ENCODE results near the gene CCDC57.

CCDC57 gene

GRCh38 chr17:82234211-82235055, 21.8 kb upstream of the CCDC57 start:
- no peak overlapping the region for H3K4me3 ChIP-seq (ENCODE audit: control insufficient read depth, low read depth, low read length)
- TF ChIP-seq, protein P1, sequence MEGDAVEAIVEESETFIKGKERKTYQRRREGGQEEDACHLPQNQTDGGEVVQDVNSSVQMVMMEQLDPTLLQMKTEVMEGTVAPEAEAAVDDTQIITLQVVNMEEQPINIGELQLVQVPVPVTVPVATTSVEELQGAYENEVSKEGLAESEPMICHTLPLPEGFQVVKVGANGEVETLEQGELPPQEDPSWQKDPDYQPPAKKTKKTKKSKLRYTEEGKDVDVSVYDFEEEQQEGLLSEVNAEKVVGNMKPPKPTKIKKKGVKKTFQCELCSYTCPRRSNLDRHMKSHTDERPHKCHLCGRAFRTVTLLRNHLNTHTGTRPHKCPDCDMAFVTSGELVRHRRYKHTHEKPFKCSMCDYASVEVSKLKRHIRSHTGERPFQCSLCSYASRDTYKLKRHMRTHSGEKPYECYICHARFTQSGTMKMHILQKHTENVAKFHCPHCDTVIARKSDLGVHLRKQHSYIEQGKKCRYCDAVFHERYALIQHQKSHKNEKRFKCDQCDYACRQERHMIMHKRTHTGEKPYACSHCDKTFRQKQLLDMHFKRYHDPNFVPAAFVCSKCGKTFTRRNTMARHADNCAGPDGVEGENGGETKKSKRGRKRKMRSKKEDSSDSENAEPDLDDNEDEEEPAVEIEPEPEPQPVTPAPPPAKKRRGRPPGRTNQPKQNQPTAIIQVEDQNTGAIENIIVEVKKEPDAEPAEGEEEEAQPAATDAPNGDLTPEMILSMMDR (conservative IDR thresholded peaks at IDR 0.05; ENCODE audit: control insufficient read depth, insufficient read depth, low read depth, low read length): no peak
- DNase-seq (ENCODE audit: low read depth): no peak

- DNase-seq (ENCODE audit: low read depth): no peak
- TF ChIP-seq, protein P1 (conservative IDR thresholded peaks at IDR 0.05; ENCODE audit: control insufficient read depth, insufficient read depth, low read depth, low read length): no peak
- no peak overlapping the region for H3K4me3 ChIP-seq (ENCODE audit: control insufficient read depth, low read depth, low read length)
Observed at GRCh38 chr17:82232876-82233785, 20.5 kb upstream of the CCDC57 start.

DNA sequence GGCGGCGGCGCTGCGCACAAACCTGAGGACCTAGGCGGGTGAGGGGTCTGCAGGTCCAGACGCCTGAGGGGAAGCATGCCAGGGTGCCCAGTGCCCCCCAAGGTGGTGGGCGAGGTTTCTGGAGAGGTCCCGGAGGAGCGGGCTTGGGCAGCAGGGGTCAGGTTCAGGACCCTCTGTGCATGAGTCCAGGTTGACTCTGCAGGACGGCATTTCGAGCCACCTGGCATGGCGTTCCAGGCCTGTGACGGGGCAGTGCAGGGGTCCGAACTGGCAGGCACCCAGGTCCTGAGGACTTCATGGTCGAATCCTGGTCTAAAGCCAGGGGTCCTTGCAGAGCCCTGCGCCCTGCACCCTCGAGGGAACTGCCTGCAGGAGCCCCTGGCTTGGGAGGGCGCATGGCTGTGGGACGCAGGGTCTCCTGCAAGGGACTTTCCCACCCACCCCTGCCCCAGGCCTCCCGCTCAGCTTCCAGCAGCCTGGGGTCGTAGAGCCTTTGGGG, 19.7 kb upstream of the CCDC57 start:
- TF ChIP-seq, protein P1 (conservative IDR thresholded peaks at IDR 0.05; ENCODE audit: control insufficient read depth, insufficient read depth, low read depth, low read length): no peak
- no peak for DNase-seq (ENCODE audit: low read depth)
- peak overlapping the region; percentile 63 for H3K4me3 ChIP-seq (ENCODE audit: control insufficient read depth, low read depth, low read length)

GRCh38 chr17:82231562-82232321, 19.1 kb upstream of the CCDC57 start:
- DNase-seq (ENCODE audit: low read depth): peak; percentile 82
- peak overlapping the region; percentile 63 for H3K4me3 ChIP-seq (ENCODE audit: control insufficient read depth, low read depth, low read length)
- TF ChIP-seq, protein P1 (conservative IDR thresholded peaks at IDR 0.05; ENCODE audit: control insufficient read depth, insufficient read depth, low read depth, low read length): no peak

GRCh38 chr17:82231312-82231561, 18.6 kb upstream of the CCDC57 start:
- TF ChIP-seq, protein P1 (conservative IDR thresholded peaks at IDR 0.05; ENCODE audit: control insufficient read depth, insufficient read depth, low read depth, low read length): no peak
- DNase-seq (ENCODE audit: low read depth): no peak
- H3K4me3 ChIP-seq (ENCODE audit: control insufficient read depth, low read depth, low read length): peak overlapping the region; percentile 63

- peak; percentile 84 for DNase-seq (ENCODE audit: low read depth)
- peak overlapping the region; percentile 85 for H3K4me3 ChIP-seq (ENCODE audit: control insufficient read depth, low read depth, low read length)
- TF ChIP-seq, protein P1 (conservative IDR thresholded peaks at IDR 0.05; ENCODE audit: control insufficient read depth, insufficient read depth, low read depth, low read length): no peak
Observed at GRCh38 chr17:82230609-82231311, 18.1 kb upstream of the CCDC57 start.

Measured in fibroblast of mammary gland (primary cell).